ENCODE measurements around the gene TNFAIP8L3. TPM values are rescaled to one million over a fixed set of nuclear protein-coding genes. Genes with fewer than 3 reads are reported as not detected.
"Not testable (repeated sequence)": the region's sequence is repeated elsewhere in the genome, so short reads cannot be mapped to it uniquely, and the experiment has no call there.

The TNFAIP8L3 gene
- total RNA-seq, 2 donors from 2014 or later, result not detected

GRCh38 chr15:51129535-51130188 is 35.0 kb upstream of the TNFAIP8L3 start:
- H3K4me1 Mint-ChIP-seq, result no peaks in the 10 kb centered on the region
- no peak overlapping the region for H3K4me3 Mint-ChIP-seq
- no peak for ATAC-seq

GRCh38 chr15:51128701-51129100 is 34.0 kb upstream of the TNFAIP8L3 start:
- no peak for ATAC-seq
- H3K4me1 Mint-ChIP-seq, result no peaks in the 10 kb centered on the region
- H3K36me3 Mint-ChIP-seq (ENCODE audit: low read depth), result no peaks in the 10 kb centered on the region
- no peaks in the 10 kb centered on the region for H3K9me3 ChIP-seq (ENCODE audit: control insufficient read depth, low read length, poor library complexity, severe bottlenecking)
- no peak for DNase-seq
- H3K27ac Mint-ChIP-seq, result no peak overlapping the region
- peaks cover 38% of the 10 kb centered on the region for H3K27me3 Mint-ChIP-seq
- H3K4me3 Mint-ChIP-seq, result no peak overlapping the region

More at GRCh38 chr15:51129535-51130188, 35.0 kb upstream of the TNFAIP8L3 start:
- DNase-seq, result no peak
- Mint-ChIP-seq H3K36me3 (ENCODE audit: low read depth) (no peaks in the 10 kb centered on the region), H3K27ac (no peak overlapping the region), H3K27me3 (peaks cover 35% of the 10 kb centered on the region)
- H3K9me3 ChIP-seq (ENCODE audit: control insufficient read depth, low read length, poor library complexity, severe bottlenecking), result no peaks in the 10 kb centered on the region

DNA sequence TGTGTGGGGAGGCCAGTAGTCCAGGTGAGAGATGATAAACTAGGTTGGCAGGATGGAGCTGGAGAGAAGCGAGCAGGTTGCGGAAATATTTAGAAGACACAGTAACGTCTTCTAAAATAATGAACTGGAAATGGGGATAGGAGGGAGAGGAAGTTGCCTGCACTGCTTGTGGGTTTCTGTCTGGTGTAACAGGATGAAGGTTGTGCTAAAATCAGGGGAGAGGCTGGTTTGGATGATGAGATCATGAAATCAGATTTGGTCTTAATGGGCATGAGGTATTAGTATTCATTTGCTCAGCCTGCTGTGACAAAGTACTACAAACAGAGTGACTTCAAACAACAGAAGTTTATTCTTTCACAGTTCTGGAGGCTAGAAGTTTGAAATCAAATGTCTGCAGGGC is 32.1 kb upstream of the TNFAIP8L3 start:
- H3K4me3 Mint-ChIP-seq, result no peak overlapping the region
- peaks cover 33% of the 10 kb centered on the region for H3K27me3 Mint-ChIP-seq
- DNase-seq (no peak), ATAC-seq (no peak)
- no peaks in the 10 kb centered on the region for H3K9me3 ChIP-seq (ENCODE audit: control insufficient read depth, low read length, poor library complexity, severe bottlenecking)
- no peaks in the 10 kb centered on the region for H3K4me1 Mint-ChIP-seq
- H3K27ac Mint-ChIP-seq, result no peak overlapping the region
- no peaks in the 10 kb centered on the region for H3K36me3 Mint-ChIP-seq (ENCODE audit: low read depth)

GRCh38 chr15:51123002-51123401 is 28.3 kb upstream of the TNFAIP8L3 start:
- H3K4me1 Mint-ChIP-seq; ATAC-seq; H3K27ac Mint-ChIP-seq; H3K9me3 ChIP-seq (ENCODE audit: control insufficient read depth, low read length, poor library complexity, severe bottlenecking); H3K4me3 Mint-ChIP-seq; DNase-seq; H3K36me3 Mint-ChIP-seq (ENCODE audit: low read depth): not testable (repeated sequence)
- H3K27me3 Mint-ChIP-seq, result peaks cover 21% of the 10 kb centered on the region

DNA sequence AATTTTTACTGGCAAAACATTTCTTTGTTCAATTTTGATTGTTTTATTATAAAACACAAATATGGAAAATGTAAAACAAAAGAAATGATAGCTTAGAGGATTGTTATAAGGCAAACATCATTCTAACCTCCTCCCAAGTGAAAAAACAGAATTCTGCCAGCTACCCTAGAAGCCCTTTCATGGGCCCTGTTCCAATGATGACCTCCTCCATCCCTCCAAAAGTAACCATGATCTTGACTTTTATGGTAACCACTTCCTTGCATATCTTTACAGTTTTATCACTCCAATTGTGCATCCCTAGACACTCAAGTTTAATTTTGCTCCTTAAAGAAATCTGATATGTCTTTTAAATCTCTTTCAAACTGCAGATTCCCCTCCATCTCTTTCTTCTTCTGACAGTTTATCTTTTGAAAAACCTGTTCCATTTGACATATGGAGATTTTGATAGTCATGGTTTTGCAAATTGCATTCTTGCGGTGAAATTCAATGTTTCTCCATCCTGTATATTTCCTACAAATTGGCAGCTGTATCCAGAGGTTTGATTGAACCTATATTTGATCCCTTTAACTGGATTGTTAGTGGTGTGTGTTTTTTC is 27.0 kb upstream of the TNFAIP8L3 start:
- H3K9me3 ChIP-seq (ENCODE audit: control insufficient read depth, low read length, poor library complexity, severe bottlenecking), result no peaks in the 10 kb centered on the region
- ATAC-seq, result no peak
- H3K27me3 Mint-ChIP-seq, result peaks cover 19% of the 10 kb centered on the region
- no peaks in the 10 kb centered on the region for H3K4me1 Mint-ChIP-seq
- no peak overlapping the region for H3K4me3 Mint-ChIP-seq
- H3K27ac Mint-ChIP-seq, result no peak overlapping the region
- no peaks in the 10 kb centered on the region for H3K36me3 Mint-ChIP-seq (ENCODE audit: low read depth)
- no peak for DNase-seq

DNA sequence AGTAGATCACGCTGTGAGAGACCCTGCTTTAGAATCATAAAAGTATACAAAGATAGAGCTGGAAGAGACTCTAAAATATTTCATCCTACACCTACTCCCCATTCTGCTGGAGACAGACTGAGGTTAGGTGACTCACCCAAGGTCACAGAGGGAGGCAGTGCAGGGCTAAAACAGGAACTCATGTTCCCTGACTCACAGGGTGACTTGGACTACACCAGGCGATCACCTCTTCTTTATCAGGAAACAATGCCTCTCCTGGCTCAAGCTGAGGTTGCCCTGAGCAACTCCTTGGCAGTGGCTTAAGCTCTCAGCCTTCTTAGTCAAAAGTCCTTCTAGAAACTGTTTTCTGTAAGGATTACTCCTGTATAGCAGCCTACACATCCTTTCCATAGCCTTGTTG is 26.4 kb upstream of the TNFAIP8L3 start:
- ATAC-seq, result no peak
- Mint-ChIP-seq H3K27me3 (peaks cover 13% of the 10 kb centered on the region), H3K36me3 (ENCODE audit: low read depth) (no peaks in the 10 kb centered on the region), H3K27ac (no peak overlapping the region), H3K4me3 (no peak overlapping the region), H3K4me1 (no peaks in the 10 kb centered on the region)
- DNase-seq, result no peak
- H3K9me3 ChIP-seq (ENCODE audit: control insufficient read depth, low read length, poor library complexity, severe bottlenecking), result no peaks in the 10 kb centered on the region

GRCh38 chr15:51119120-51119519 is 24.4 kb upstream of the TNFAIP8L3 start:
- no peaks in the 10 kb centered on the region for H3K4me1 Mint-ChIP-seq
- H3K9me3 ChIP-seq (ENCODE audit: control insufficient read depth, low read length, poor library complexity, severe bottlenecking), result no peaks in the 10 kb centered on the region
- peaks cover under 1% of the 10 kb centered on the region for H3K27me3 Mint-ChIP-seq
- DNase-seq (no peak), ATAC-seq (no peak)
- H3K27ac Mint-ChIP-seq, result no peak overlapping the region
- H3K36me3 Mint-ChIP-seq (ENCODE audit: low read depth), result no peaks in the 10 kb centered on the region
- no peak overlapping the region for H3K4me3 Mint-ChIP-seq

GRCh38 chr15:51117270-51117669 is 22.6 kb upstream of the TNFAIP8L3 start:
- H3K27ac Mint-ChIP-seq, result no peak overlapping the region

GRCh38 chr15:51114437-51115119 is 19.9 kb upstream of the TNFAIP8L3 start:
- DNase-seq (no peak), ATAC-seq (no peak)
- Mint-ChIP-seq H3K4me3 (no peak overlapping the region), H3K36me3 (ENCODE audit: low read depth) (no peaks in the 10 kb centered on the region), H3K27ac (no peak overlapping the region), H3K27me3 (peaks cover 32% of the 10 kb centered on the region), H3K4me1 (no peaks in the 10 kb centered on the region)
- H3K9me3 ChIP-seq (ENCODE audit: control insufficient read depth, low read length, poor library complexity, severe bottlenecking), result no peaks in the 10 kb centered on the region

More at GRCh38 chr15:51117270-51117669, 22.6 kb upstream of the TNFAIP8L3 start:
- H3K27me3 Mint-ChIP-seq, result peaks cover 14% of the 10 kb centered on the region
- no peak for ATAC-seq
- no peak for DNase-seq
- H3K36me3 Mint-ChIP-seq (ENCODE audit: low read depth), result no peaks in the 10 kb centered on the region
- H3K4me1 Mint-ChIP-seq, result no peaks in the 10 kb centered on the region
- H3K4me3 Mint-ChIP-seq, result no peak overlapping the region
- no peaks in the 10 kb centered on the region for H3K9me3 ChIP-seq (ENCODE audit: control insufficient read depth, low read length, poor library complexity, severe bottlenecking)

- no peak for ATAC-seq
Measured at GRCh38 chr15:51112078-51112477, 17.4 kb upstream of the TNFAIP8L3 start.

DNA sequence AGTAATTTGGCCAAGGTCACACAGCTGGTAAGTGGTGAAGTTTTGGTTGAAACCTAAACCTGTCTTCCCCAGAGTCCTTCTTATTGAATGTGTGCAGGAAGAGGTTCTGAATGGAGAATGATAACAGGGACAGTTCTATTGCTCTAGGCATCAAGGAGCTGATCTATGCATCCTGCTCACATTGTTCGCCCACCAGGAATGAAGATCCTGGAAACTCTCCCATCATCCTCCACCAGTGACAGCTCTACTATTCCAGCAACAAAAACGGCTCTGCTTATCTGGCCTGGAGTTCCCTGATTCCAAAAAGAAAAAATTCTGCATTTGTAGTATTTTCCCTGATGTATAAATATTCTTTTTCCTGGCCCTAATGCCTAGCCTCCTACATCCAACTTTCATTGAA is 16.4 kb upstream of the TNFAIP8L3 start:
- ATAC-seq, result no peak
- no peak for DNase-seq
- H3K9me3 ChIP-seq (ENCODE audit: control insufficient read depth, low read length, poor library complexity, severe bottlenecking), result no peaks in the 10 kb centered on the region
- Mint-ChIP-seq H3K4me3 (no peak overlapping the region), H3K4me1 (no peaks in the 10 kb centered on the region), H3K36me3 (ENCODE audit: low read depth) (no peaks in the 10 kb centered on the region), H3K27me3 (peaks cover 39% of the 10 kb centered on the region), H3K27ac (no peak overlapping the region)

More at GRCh38 chr15:51112078-51112477, 17.4 kb upstream of the TNFAIP8L3 start:
- no peak for DNase-seq
- H3K27me3 Mint-ChIP-seq, result peaks cover 39% of the 10 kb centered on the region
- no peaks in the 10 kb centered on the region for H3K36me3 Mint-ChIP-seq (ENCODE audit: low read depth)
- no peak overlapping the region for H3K27ac Mint-ChIP-seq
- H3K9me3 ChIP-seq (ENCODE audit: control insufficient read depth, low read length, poor library complexity, severe bottlenecking), result no peaks in the 10 kb centered on the region
- no peaks in the 10 kb centered on the region for H3K4me1 Mint-ChIP-seq
- H3K4me3 Mint-ChIP-seq, result no peak overlapping the region

DNA sequence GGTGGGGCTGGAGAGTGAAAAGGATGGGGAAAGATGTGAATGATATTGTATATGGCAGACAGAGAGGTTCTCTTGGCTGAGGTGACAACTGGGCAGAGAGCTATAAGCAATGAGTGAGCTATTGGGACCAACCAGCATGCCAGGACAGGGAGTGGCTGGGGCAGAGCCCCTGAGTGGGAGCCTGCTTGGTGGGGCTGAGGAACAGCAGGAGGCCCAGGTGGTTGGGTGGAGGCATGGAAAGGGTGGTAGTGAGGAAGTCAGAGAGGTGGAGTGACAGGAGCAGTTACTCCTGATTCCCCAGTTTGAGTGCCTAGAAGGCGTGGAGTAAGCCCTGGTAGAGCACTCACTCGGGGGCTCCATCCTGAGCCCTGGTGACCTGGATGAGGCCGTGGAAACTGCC is 15.5 kb upstream of the TNFAIP8L3 start:
- peaks cover 46% of the 10 kb centered on the region for H3K27me3 Mint-ChIP-seq
- H3K27ac Mint-ChIP-seq, result no peak overlapping the region
- H3K4me3 Mint-ChIP-seq, result no peak overlapping the region
- H3K4me1 Mint-ChIP-seq, result no peaks in the 10 kb centered on the region
- no peak for ATAC-seq
- no peaks in the 10 kb centered on the region for H3K36me3 Mint-ChIP-seq (ENCODE audit: low read depth)
- no peaks in the 10 kb centered on the region for H3K9me3 ChIP-seq (ENCODE audit: control insufficient read depth, low read length, poor library complexity, severe bottlenecking)
- DNase-seq, result no peak

DNA sequence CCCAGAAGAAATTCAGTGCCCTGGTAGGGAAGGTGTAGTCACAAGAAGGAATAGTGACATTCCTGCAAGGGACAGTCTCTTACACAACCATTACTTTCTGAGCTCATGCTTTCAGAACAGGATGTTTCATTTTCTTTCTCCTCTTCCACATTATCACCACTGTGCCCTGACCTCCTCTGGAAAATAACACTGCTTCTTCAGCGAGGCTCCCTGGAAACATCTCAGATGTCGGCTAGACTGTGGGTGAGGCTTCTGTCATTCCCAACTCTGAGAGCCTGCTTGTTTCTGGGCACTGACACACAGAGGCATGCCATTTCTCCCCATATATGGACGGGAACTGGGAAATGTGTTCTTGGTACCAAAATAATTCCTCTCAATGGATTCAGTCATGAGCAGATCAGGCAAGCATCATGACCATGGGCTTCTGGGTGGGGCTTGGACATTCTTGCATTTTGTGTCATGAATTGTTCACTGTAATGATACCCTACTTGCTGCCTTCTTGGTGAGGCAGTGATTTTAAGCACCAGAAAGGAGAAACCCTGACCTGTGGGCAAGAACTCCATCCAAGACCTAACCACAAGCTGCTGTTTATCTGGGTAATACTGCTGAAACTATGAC is 14.3 kb upstream of the TNFAIP8L3 start:
- H3K4me1 Mint-ChIP-seq, result no peaks in the 10 kb centered on the region
- peaks cover 55% of the 10 kb centered on the region for H3K27me3 Mint-ChIP-seq
- no peak overlapping the region for H3K4me3 Mint-ChIP-seq
- no peaks in the 10 kb centered on the region for H3K9me3 ChIP-seq (ENCODE audit: control insufficient read depth, low read length, poor library complexity, severe bottlenecking)
- ATAC-seq (no peak), DNase-seq (no peak)
- no peaks in the 10 kb centered on the region for H3K36me3 Mint-ChIP-seq (ENCODE audit: low read depth)
- H3K27ac Mint-ChIP-seq, result no peak overlapping the region

All from T-helper 17 cell (primary cell).